Stimulated activated CD8-positive, alpha-beta memory T cell treated with anti-CD3 and anti-CD28 coated beads, Interleukin-12 subunit alpha, Interleukin-12 subunit beta, amount 100 ng/mL, for 24 hours (primary cell): ENCODE results near the gene NAV2.

Experiments
- DNase-seq: peaks from one replicate; pipeline ENCODE4 v3.0.0-alpha.2; 2020; ENCODE audit errors: extremely low read depth

NAV2 gene

GRCh38 chr11:20035701-20036601 is 323.3 kb downstream of the NAV2 start:
- DNase-seq, result no peak

DNA sequence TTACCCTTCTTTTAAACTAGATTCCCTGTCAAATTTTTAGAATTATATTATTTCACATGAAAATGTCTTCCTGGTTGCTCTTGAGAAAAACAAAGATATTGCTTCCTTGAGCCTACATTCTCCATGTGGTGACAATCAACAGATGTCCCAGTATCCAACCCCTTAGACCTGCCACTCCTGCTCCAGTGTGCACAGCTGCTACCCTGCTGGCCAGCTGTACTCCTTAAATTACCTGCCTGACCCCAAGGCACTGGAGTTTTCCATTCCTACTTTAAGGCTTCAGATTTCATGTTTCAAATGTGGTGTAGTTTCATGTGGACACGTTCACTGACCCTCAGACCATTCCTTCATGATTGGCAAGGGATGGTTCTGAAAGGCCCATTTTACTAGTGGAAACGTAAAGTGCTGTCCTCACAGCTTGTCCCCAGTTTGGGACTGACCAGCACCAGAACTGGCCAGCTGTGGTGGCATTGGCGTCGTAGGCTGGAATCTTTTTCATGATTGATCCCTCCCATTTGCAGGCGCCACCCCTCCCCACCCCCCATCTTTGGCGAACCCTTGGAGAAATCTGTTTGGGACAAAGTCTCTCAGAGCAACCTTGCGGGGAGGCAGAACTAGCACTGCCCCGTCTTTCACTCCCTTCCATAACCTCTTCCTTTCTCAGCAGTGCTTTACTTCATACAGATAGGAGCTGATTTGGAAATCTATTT is 324.1 kb downstream of the NAV2 start:
- DNase-seq, result no peak

- DNase-seq, result no peak
Measured at GRCh38 chr11:20037396-20038153, 324.9 kb downstream of the NAV2 start.

DNA sequence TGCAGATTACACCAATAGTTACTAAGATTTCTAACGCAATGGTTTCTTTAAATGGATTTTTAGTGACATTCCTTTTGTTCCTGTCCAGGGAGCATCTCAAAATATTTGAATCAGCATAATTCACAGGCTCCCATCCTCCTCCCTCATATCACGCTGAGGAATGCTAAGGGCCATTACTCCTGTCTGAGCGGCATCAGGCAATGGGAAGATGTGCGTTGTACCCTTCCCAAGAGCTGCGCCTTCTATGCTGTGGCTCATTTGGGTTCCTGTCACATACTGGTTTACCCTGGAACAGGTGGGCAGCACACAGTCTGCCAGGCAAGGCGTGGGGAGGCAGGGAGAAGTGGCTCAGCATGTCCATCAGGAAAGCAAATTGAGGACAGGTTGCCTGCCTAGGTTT is 325.8 kb downstream of the NAV2 start:
- no peak for DNase-seq

DNA sequence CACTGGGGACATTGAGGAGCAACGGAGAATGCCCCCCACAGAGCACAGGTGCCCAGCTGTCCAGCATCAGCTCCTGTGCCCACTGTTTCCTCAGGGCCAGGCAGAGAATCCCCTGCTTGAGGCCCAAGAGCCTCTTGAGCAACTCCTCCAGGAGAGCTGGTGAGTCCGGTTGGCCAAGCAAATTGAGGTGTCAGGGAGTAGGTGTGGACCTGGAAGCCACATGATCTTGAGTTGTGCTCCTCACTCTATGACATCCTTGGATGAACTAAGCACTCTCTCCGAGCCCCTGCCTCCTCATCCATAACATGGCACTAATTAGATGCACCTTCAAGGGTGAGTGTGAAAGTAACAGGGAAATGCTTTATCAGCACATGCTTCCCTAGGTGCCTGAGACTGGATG is 326.3 kb downstream of the NAV2 start:
- DNase-seq, result no peak

- DNase-seq, result no peak
Measured at GRCh38 chr11:20041499-20041898, 328.9 kb downstream of the NAV2 start.

- DNase-seq, result no peak
Measured at GRCh38 chr11:20042045-20042639, 329.5 kb downstream of the NAV2 start.

DNA sequence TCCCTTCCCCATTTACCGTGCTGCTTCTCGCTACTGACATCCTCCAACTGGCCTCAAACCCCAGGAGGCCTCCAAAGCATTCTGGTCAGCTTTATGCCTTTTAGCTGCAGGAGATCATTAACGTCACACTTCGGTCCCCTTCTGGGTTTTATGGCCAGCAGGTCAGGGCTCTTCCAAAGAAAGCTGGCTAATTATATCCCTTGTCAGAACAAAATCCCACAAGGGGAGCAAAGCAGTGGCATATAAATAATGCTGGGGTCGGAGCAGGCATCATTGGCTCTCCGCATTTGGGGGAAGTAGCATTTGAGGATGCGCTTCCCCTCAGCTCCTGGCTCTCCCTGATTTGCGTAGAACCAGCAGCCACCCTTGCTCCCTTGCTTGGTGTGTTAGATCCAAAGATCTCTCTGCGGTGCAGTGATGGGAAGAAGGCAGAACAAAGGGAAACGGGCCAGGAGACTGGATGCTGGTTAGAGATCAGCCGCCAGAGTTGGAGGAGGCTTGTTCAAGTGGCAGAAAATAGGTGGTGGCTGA is 330.2 kb downstream of the NAV2 start:
- no peak for DNase-seq

DNA sequence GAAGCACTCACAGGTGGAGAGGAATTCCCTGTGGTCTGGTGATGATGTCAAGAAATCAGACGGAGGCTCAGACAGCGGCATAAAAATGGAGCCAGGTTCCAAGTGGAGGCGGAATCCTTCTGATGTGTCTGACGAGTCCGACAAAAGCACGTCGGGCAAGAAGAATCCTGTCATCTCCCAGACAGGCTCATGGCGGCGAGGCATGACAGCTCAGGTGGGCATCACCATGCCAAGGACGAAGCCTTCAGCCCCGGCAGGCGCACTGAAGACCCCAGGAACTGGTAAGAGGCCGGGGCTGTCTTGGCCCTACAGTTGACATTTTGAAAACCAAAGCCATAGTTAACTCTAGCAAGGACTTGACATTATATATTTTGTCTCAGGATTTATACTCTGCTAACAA is 331.4 kb downstream of the NAV2 start:
- no peak for DNase-seq

DNA sequence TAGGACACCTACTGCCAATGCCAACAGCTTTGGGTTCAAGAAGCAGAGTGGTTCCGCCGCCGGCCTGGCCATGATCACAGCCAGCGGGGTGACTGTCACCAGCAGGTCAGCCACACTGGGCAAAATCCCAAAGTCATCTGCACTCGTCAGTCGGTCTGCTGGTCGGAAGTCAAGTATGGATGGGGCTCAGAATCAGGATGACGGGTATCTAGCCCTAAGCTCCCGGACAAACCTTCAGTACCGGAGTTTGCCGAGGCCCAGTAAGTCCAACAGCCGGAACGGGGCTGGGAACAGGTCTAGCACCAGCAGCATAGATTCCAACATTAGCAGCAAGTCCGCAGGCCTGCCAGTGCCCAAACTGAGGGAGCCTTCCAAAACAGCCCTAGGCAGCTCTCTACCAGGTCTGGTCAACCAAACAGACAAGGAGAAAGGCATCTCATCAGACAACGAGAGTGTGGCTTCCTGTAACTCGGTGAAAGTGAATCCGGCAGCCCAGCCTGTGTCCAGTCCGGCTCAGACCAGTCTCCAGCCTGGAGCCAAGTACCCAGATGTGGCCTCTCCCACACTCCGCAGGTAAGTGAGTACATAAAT is 332.6 kb downstream of the NAV2 start:
- DNase-seq, result no peak

GRCh38 chr11:20046416-20046815 is 333.8 kb downstream of the NAV2 start:
- no peak for DNase-seq

GRCh38 chr11:20047006-20047768 is 334.6 kb downstream of the NAV2 start:
- DNase-seq, result no peak

DNA sequence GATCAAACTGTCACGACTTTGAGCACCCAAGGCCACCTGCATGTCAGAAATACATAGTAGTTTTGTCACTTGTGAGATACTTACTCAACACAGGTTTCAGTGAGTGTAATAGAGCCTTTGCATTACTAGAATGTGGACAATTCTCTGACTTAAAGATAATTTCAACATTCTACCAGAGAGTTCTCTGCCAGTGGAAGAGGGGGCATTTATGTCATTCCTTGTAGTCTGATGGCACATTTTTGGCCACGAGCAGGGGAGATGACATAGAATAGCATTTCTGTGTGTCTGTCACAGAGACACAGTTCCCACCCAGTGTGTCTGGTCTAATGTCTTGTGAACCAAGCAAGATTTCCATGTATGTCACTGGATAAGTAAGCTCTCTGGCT is 335.1 kb downstream of the NAV2 start:
- DNase-seq, result no peak

- no peak for DNase-seq
Measured at GRCh38 chr11:20048246-20048645, 335.6 kb downstream of the NAV2 start.

DNA sequence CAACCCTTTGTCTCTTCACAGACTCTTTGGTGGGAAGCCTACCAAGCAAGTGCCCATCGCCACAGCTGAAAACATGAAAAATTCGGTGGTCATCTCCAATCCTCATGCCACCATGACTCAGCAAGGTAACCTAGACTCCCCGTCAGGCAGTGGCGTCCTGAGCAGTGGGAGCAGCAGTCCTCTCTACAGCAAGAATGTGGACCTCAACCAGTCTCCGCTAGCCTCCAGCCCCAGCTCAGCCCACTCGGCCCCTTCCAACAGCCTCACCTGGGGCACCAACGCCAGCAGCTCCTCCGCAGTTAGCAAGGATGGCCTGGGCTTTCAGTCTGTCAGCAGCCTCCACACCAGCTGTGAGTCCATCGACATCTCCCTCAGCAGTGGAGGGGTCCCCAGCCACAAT is 336.1 kb downstream of the NAV2 start:
- no peak for DNase-seq

- no peak for DNase-seq
Measured at GRCh38 chr11:20049231-20049630, 336.6 kb downstream of the NAV2 start.

DNA sequence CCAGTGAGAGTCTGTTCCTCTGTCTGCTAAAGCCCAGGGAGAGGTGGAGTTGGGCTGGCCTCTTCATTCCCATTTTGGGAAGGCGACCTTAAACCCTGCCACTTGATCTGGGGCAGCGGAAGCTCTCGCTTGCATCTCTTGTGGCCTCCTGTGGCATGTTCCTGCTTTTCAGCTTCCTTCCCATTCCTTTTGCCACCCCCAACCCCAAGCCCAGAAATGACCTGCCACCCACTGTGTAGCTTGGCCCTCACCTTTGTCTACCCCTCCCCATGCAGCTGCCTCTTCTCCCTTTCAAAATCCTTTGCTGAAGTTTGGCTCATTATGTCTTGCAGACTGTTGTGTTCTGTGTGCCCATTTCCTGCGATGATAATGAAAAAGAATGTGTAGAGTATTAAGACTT is 337.4 kb downstream of the NAV2 start:
- DNase-seq, result no peak

GRCh38 chr11:20050551-20051333 is 338.1 kb downstream of the NAV2 start:
- DNase-seq, result no peak

GRCh38 chr11:20051469-20052399 is 339.1 kb downstream of the NAV2 start:
- no peak for DNase-seq
